T-helper 17 cell (primary cell): ENCODE results near the gene CENPU. TPM values are rescaled to one million over a fixed set of nuclear protein-coding genes. Genes with fewer than 3 reads are reported as not detected.

Experiments
- ATAC-seq: fragments of 150-1000 bp; cut with Tn5 transposase; 2 replicates; pipeline ENCODE4 v1.10.0; 2021; ENCODE audit warnings: mild to moderate bottlenecking, moderate library complexity
- DNase-seq, 3 donors: peaks; one replicate each; pipeline versions ENCODE4 v3.0.0 to v3.0.0-alpha.2; 2020 to 2021
- H3K9me3 ChIP-seq: one replicate; pipeline ENCODE4 v1.7.0; 2013; ENCODE audit warnings: low read length, mild to moderate bottlenecking; ENCODE audit not compliant: control insufficient read depth, poor library complexity, severe bottlenecking
- H3K27ac Mint-ChIP-seq: one replicate; pipeline ENCODE4 v1.8.0; 2022; ENCODE audit warnings: mild to moderate bottlenecking, moderate library complexity, mixed read lengths
- H3K27me3 Mint-ChIP-seq: one replicate; pipeline ENCODE4 v1.8.0; 2022; ENCODE audit warnings: mixed read lengths
- H3K36me3 Mint-ChIP-seq: one replicate; pipeline ENCODE4 v1.8.0; 2022; ENCODE audit warnings: low read depth, mixed read lengths
- H3K4me1 Mint-ChIP-seq: one replicate; pipeline ENCODE4 v1.8.0; 2022; ENCODE audit warnings: mild to moderate bottlenecking, mixed read lengths
- H3K4me3 Mint-ChIP-seq: one replicate; pipeline ENCODE4 v1.8.0; 2022; ENCODE audit warnings: mild to moderate bottlenecking, moderate library complexity, mixed read lengths
- total RNA-seq, 4 donors: library from RNA in 2 of 4; stranded (reverse) in 2 of 4; gene quantifications; one replicate each; pipeline ENCODE4 v1.2.3 and lab custom pipeline; 2022 to 2026

Gene CENPU
- total RNA-seq, 2 donors from 2014 or later: 5.4 to 10.4 TPM

DNA sequence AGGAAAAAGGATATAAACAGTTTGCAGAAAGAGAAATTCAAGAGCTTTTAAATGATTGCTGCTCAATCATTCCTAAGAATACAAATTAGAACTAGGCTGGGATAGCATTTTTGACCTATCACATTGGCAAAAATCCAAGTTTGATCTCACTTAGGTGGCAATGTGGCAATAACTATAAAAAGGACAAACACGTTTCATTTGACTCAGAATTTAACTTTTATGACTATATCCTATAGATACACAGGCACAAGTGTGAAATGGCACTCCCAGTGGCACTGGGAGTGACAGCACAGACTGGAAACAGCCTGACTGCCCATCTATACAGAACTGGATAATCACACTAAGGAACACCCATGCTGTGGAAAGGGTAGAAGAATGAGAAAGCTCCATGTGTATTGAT lies 11.1 kb downstream of the CENPU start:
- Mint-ChIP-seq H3K36me3 (peaks cover 7% of the 10 kb centered on the region), H3K4me1 (no peaks in the 10 kb centered on the region), H3K27ac (no peak overlapping the region), H3K27me3 (no peaks in the 10 kb centered on the region), H3K4me3 (no peak overlapping the region)
- H3K9me3 ChIP-seq: no peaks in the 10 kb centered on the region
- ATAC-seq: no peak
- no peak for DNase-seq

DNA sequence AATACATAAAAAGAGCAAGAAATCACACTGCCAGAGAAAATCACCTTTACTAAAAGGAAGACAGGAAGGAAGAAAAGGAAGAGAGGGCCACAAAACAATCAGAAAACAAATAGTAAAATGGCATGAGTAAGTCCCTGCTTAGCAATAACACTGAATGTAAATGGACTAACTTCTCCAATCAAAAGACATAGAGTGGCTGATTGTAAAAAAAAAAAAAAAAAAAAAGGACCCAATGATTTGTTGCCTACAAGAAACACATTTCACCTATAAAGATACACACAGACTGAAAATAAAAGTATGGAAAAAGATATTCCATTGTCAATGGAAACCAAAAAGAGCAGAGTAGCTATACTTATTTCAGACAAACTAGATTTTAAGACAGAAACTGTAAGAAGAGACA lies 12.6 kb downstream of the CENPU start:
- no peaks in the 10 kb centered on the region for H3K27me3 Mint-ChIP-seq
- no peaks in the 10 kb centered on the region for H3K9me3 ChIP-seq
- ATAC-seq (no peak), DNase-seq (no peak)
- H3K36me3 Mint-ChIP-seq: peaks cover 5% of the 10 kb centered on the region
- H3K4me1 Mint-ChIP-seq: no peaks in the 10 kb centered on the region
- H3K4me3 Mint-ChIP-seq: no peak overlapping the region
- no peak overlapping the region for H3K27ac Mint-ChIP-seq

DNA sequence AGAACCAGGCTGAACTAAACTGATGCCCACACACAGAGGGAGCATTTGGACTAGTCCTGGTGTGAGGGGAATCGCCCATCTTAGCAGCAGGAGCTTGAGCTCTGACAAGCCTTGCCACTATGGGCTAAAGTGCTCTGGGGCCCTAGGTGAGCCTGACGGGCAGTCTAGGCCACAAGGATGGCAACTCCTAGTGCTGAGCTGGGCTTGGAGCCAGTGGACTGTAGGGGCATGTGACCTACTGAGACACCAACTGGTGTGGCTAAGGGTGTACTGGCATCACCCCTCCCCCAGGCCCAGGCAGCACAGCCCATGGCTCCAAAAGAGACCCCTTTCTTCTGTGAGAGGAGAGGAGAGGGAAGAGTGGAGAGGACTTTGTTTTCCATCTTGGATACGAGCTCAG lies 14.5 kb downstream of the CENPU start:
- DNase-seq (no peak), ATAC-seq (no peak)
- Mint-ChIP-seq H3K27ac (no peak overlapping the region), H3K27me3 (no peaks in the 10 kb centered on the region), H3K4me3 (no peak overlapping the region), H3K36me3 (peaks cover 5% of the 10 kb centered on the region), H3K4me1 (no peaks in the 10 kb centered on the region)
- no peaks in the 10 kb centered on the region for H3K9me3 ChIP-seq

DNA sequence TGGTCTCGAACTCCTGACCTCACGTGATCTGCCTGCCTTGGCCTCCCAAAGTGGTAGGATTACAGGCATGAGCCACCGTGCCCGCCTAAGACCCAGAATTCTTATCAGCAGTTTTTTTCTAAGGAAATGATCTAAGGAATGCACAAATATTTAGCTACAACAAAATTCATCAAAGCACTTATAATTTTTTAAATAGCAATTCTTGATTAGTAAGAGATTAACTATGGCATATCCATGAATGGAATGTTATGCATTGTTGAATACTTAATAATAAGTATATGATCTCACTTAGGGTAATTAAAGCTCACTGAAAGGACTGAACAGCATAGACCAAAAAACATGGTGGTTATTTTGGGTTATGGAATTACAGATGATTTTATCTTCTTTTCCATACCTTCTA lies 18.4 kb downstream of the CENPU start:
- no peak for ATAC-seq
- H3K4me1 Mint-ChIP-seq: no peaks in the 10 kb centered on the region
- H3K36me3 Mint-ChIP-seq: no peaks in the 10 kb centered on the region

DNA sequence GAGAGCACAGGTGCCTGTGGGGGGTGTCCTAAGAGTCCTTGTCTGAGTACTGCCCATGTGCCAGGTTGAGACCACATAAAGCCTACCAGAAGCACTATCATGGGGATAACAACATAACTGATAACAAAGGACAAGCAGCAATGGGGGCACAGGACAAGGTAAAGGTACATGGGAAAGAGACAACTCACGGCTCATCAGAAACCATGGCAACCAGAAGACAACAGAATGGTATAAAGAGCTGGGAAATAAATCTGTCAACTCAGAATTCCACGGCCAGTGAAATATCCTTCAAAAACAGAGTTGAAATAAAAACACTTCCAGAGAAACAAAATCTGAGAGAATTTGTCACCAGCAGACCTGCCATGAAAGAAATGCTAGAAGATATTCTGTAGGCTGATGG lies 20.0 kb downstream of the CENPU start:
- H3K27ac Mint-ChIP-seq: peak overlapping the region; percentile 39
- no peaks in the 10 kb centered on the region for H3K36me3 Mint-ChIP-seq
- H3K4me1 Mint-ChIP-seq: peaks cover 2% of the 10 kb centered on the region
- DNase-seq (no peak), ATAC-seq (no peak)
- no peaks in the 10 kb centered on the region for H3K27me3 Mint-ChIP-seq
- no peak overlapping the region for H3K4me3 Mint-ChIP-seq
- H3K9me3 ChIP-seq: no peaks in the 10 kb centered on the region

More for the DNA sequence above, 18.4 kb downstream of the CENPU start:
- Mint-ChIP-seq H3K27me3 (no peaks in the 10 kb centered on the region), H3K27ac (no peak overlapping the region), H3K4me3 (no peak overlapping the region)
- no peaks in the 10 kb centered on the region for H3K9me3 ChIP-seq
- DNase-seq: no peak

DNA sequence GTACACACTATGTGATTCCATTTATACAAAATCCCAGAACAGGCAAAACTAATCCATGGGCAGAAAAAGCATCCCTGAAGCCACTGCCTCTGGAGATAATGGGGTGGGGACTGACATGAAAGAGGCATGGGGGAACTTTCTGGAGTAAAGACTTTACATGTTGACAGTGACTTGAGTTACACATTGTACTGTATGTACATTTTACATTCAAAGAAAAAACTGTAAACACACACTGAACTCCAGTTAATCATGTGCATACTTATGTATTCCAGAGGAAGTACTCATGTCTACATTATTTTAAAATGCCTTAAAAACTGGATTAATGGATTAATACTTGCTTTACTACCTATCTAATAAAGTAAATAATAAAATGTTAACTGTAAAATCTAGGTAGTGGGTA lies 21.6 kb downstream of the CENPU start:
- no peaks in the 10 kb centered on the region for H3K9me3 ChIP-seq
- no peaks in the 10 kb centered on the region for H3K36me3 Mint-ChIP-seq
- ATAC-seq (no peak), DNase-seq (no peak)
- no peaks in the 10 kb centered on the region for H3K27me3 Mint-ChIP-seq
- peaks cover 2% of the 10 kb centered on the region for H3K4me1 Mint-ChIP-seq
- peak overlapping the region; percentile 37 for H3K27ac Mint-ChIP-seq
- no peak overlapping the region for H3K4me3 Mint-ChIP-seq

DNA sequence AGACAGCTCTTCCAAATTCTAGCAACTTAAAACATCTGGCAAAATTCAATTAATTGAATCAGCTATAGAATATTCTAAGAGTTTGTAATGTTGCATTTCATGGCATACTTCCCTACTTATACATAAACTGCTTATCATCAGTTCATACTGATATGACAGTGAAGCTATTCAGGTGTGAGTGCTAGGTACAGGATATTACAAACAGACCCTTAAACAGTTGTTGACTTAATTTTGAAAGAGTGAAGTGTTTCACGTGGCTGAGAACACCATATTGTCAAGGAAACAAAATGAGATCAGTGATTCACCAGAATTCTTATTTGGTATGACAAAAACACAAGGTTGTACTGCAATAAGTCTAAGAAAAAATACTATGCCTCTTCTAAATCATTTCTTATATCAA lies 27.4 kb downstream of the CENPU start:
- peak overlapping the region; percentile 4 for H3K4me3 Mint-ChIP-seq
- ATAC-seq (no peak), DNase-seq (no peak)
- peaks cover 2% of the 10 kb centered on the region for H3K36me3 Mint-ChIP-seq
- peaks cover 10% of the 10 kb centered on the region for H3K4me1 Mint-ChIP-seq
- H3K9me3 ChIP-seq: no peaks in the 10 kb centered on the region
- no peak overlapping the region for H3K27ac Mint-ChIP-seq
- H3K27me3 Mint-ChIP-seq: no peaks in the 10 kb centered on the region

DNA sequence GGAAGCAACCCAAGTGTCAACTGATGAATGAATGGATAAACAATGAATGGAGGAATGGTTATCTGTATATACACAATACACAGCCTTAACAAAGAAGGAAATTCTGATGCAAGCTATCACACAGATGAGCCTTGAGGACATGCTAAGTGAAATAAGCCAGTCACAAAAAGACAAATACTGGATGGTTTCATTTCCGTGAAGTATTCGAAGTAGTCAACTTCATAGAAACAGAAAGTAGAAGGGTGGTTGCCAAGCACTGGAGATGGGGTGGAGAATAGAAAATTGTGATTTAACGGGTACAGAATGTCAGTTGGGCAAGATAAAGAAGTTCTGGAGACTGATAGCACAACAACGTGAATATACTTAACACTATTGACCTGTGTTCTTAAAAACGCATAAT lies 28.2 kb downstream of the CENPU start:
- ATAC-seq: peak; percentile 33

DNA sequence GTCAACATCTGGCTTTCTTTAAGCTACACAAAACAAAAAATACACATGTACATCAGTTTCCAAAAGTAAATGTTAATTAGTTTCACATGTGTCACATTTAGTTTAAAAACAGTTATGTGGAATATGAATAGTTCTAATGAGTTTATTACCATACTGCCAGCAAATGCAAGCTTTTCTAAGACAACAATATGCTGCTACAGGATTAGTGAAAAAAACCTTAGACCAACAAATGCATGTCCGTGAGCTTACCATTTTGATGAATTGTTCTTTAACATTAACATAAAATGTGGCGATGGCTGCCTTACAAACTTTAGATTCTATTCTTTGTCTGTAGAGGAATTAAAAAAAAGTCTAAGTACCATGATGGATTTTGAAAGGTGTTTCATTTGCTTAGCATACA lies 31.8 kb downstream of the CENPU start:
- DNase-seq (no peak), ATAC-seq (no peak)
- H3K27ac Mint-ChIP-seq: no peak overlapping the region
- no peaks in the 10 kb centered on the region for H3K9me3 ChIP-seq
- no peaks in the 10 kb centered on the region for H3K27me3 Mint-ChIP-seq
- H3K4me1 Mint-ChIP-seq: peaks cover 8% of the 10 kb centered on the region
- H3K36me3 Mint-ChIP-seq: peaks cover 2% of the 10 kb centered on the region
- no peak overlapping the region for H3K4me3 Mint-ChIP-seq

More for the DNA sequence above, 28.2 kb downstream of the CENPU start:
- no peaks in the 10 kb centered on the region for H3K27me3 Mint-ChIP-seq
- no peaks in the 10 kb centered on the region for H3K9me3 ChIP-seq
- no peak overlapping the region for H3K27ac Mint-ChIP-seq
- peaks cover 10% of the 10 kb centered on the region for H3K4me1 Mint-ChIP-seq
- H3K4me3 Mint-ChIP-seq: peak overlapping the region; percentile 62
- DNase-seq: no peak
- H3K36me3 Mint-ChIP-seq: peaks cover 2% of the 10 kb centered on the region

DNA sequence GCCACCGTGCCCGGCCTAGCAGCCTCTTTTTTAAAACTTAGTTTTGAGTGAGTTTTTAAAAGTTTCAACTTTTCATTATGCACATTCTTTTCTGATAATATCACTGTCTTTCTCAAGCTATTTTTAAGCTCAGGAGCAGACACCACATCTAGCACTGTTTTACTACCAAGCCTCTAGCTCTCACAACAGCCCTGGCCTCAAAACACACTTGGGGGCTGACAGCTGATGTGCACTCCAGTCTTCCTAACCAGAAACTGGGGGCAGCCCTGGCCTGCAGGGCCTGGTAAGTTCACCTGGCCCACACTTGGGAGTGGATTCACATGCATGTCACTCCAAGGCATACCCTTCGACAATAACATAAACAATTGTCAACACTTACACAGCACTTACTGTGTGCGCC lies 34.0 kb downstream of the CENPU start:
- no peak for ATAC-seq
- DNase-seq: no peak
- no peaks in the 10 kb centered on the region for H3K27me3 Mint-ChIP-seq
- H3K9me3 ChIP-seq: no peaks in the 10 kb centered on the region
- no peak overlapping the region for H3K4me3 Mint-ChIP-seq
- H3K4me1 Mint-ChIP-seq: no peaks in the 10 kb centered on the region
- H3K27ac Mint-ChIP-seq: no peak overlapping the region
- no peaks in the 10 kb centered on the region for H3K36me3 Mint-ChIP-seq

DNA sequence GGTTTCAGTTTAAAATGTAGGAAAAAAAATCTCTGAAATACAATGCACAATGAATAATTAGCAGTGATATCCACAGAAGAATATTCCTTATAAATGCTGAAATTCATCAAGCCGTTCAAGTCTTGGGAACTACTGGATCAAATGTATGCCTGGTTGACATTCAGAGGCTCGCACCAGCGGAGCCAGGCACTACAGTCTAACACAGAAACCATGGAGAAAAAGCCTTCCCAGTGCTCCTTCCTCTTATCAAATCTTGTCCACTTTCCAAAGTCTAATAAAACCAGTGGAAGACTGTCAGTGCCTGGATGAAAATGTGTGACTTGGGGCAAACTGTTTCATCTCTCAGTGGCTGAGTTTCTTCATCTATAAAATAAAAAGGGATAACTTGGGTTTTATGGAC lies 35.9 kb downstream of the CENPU start:
- no peak for ATAC-seq
- Mint-ChIP-seq H3K4me3 (no peak overlapping the region), H3K27me3 (no peaks in the 10 kb centered on the region), H3K4me1 (peaks cover 2% of the 10 kb centered on the region), H3K27ac (no peak overlapping the region), H3K36me3 (no peaks in the 10 kb centered on the region)
- H3K9me3 ChIP-seq: no peaks in the 10 kb centered on the region
- no peak for DNase-seq

DNA sequence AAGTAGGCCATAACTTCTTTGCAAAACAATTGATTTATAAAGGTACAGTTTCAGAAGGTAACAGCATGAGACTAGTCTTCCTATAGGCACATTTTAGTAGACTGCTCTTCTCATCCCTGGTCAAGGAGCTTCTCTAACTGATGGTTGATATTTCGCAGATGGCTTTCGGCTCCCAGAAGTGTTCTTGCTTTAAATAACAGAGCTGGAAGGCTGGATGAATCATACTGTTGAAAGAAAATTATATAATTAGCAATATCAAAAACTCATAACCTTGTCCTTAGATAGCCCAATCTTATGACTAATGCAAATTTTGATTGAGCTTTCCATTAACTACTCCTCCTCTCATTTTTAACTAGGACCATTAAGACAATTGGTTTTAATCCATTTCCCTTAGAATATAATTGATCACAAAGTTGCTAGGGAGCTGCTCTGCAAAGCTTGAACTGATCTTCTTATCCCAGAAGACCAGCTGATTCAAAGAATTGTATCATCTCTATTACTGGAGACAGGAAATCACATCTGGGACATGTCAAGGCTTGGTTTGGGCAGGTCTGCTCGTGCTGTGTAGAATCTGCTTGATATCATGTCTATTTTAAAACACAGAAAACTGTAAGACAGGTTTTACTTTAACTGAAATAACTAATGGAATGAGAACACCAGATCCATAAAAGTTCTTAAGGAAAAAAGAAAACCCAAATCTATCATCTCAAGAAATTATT lies 38.6 kb downstream of the CENPU start:
- Mint-ChIP-seq H3K27ac (no peak overlapping the region), H3K36me3 (no peaks in the 10 kb centered on the region)

DNA sequence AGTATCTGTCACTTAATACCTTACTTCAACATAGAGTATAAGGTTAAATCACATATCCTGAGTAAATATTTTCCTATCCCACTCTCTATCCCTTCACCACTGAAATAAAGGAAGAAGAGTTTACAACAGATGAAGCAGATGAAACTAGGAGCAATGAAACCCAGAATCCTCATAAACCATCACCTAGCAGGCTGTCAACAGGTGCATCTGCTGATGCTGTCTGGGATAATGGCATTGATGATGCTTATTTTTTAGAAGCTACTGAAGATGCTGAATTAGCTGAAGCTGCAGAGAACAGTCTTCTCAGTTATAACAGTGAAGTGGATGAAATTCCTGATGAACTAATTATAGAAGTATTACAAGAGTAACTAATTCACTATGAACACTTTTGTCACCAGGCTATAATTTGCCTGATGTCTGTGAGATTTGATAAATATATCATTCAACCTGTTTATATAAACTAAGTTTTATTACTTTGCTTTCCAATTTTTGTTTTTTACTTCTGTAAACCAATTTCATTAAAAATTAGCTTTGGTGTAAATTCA lies 39.4 kb downstream of the CENPU start:
- ATAC-seq (no peak), DNase-seq (no peak)
- Mint-ChIP-seq H3K27ac (no peak overlapping the region), H3K27me3 (no peaks in the 10 kb centered on the region), H3K4me1 (peaks cover 2% of the 10 kb centered on the region), H3K36me3 (no peaks in the 10 kb centered on the region), H3K4me3 (no peak overlapping the region)
- no peaks in the 10 kb centered on the region for H3K9me3 ChIP-seq

More for the DNA sequence above, 38.6 kb downstream of the CENPU start:
- DNase-seq (no peak), ATAC-seq (no peak)
- peaks cover 2% of the 10 kb centered on the region for H3K4me1 Mint-ChIP-seq
- no peaks in the 10 kb centered on the region for H3K27me3 Mint-ChIP-seq
- H3K9me3 ChIP-seq: no peaks in the 10 kb centered on the region
- H3K4me3 Mint-ChIP-seq: no peak overlapping the region

DNA sequence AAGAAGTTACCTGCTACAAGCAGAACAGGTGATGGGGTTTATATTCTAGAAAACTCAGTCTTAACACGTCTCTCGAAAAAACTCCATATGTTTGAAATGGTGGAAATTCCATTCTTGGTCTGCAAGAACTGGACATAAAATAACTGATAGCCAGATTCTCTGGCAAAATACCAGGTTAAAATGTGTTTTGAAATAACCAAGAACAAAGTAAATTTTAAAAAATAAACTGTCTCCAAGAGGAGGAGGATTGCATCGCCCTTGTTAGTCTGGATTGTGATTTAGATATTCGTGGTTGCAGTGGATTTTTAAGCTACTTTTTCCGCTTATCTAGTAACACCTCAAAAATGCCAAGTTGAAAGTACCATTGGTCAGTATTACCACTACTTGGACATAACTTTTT lies 40.8 kb downstream of the CENPU start:
- H3K27me3 Mint-ChIP-seq: no peaks in the 10 kb centered on the region
- no peak overlapping the region for H3K27ac Mint-ChIP-seq
- DNase-seq (no peak), ATAC-seq (no peak)
- H3K4me1 Mint-ChIP-seq: peaks cover 2% of the 10 kb centered on the region
- H3K4me3 Mint-ChIP-seq: no peak overlapping the region
- no peaks in the 10 kb centered on the region for H3K9me3 ChIP-seq
- H3K36me3 Mint-ChIP-seq: no peaks in the 10 kb centered on the region
